Astrocyte of the cerebellum (primary cell): Measurements from ENCODE around the gene GMDS.
A peak's percentile ranks its signal among the peaks of the same experiment; 100 is the strongest.

ENCODE experiments used
- DNase-seq: peaks from one replicate; pipeline ENCODE4 v3.0.0-alpha.2; 2011; ENCODE audit warnings: low read depth
- H3K4me3 ChIP-seq: 2 replicates; pipeline ENCODE4 v1.5.1; 2011; ENCODE audit warnings: mild to moderate bottlenecking, low read depth, low read length, moderate library complexity
- in situ Hi-C: cut with HindIII; loops from 2 replicates; pipeline ENCODE4 v1.10.0; 2017; ENCODE audit warnings: low sequenced_read_pairs
- TF ChIP-seq, protein P1 (sequence below): IDR thresholded peaks from 2 replicates; pipeline ENCODE4 v1.5.1; 2012; ENCODE audit warnings: low read length, low read depth, moderate library complexity, mild to moderate bottlenecking; ENCODE audit errors: missing control alignments

Gene GMDS

DNA sequence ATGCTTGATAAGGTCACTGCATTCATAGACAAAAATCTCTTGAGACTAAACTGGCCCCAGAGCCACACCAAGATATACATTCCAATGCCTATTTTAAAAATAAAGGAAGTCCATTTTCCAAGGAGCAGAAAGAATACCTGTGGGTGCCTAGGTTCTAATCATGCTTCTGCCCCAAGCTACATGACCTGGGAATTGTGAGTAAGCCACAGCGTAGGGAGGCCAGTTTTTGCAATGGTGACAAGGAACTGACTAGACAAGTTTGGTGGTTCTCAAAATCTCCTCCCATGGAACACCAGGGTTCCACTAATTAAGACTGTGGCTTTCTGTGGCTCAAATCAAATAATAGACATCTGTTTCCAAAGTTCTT is 83.3 kb downstream of the GMDS start:
- DNase-seq, result no peak
- in situ Hi-C loops, result no loop called here
- H3K4me3 ChIP-seq, result no peak overlapping the region
- TF ChIP-seq, protein P1, sequence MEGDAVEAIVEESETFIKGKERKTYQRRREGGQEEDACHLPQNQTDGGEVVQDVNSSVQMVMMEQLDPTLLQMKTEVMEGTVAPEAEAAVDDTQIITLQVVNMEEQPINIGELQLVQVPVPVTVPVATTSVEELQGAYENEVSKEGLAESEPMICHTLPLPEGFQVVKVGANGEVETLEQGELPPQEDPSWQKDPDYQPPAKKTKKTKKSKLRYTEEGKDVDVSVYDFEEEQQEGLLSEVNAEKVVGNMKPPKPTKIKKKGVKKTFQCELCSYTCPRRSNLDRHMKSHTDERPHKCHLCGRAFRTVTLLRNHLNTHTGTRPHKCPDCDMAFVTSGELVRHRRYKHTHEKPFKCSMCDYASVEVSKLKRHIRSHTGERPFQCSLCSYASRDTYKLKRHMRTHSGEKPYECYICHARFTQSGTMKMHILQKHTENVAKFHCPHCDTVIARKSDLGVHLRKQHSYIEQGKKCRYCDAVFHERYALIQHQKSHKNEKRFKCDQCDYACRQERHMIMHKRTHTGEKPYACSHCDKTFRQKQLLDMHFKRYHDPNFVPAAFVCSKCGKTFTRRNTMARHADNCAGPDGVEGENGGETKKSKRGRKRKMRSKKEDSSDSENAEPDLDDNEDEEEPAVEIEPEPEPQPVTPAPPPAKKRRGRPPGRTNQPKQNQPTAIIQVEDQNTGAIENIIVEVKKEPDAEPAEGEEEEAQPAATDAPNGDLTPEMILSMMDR, result no peak

DNA sequence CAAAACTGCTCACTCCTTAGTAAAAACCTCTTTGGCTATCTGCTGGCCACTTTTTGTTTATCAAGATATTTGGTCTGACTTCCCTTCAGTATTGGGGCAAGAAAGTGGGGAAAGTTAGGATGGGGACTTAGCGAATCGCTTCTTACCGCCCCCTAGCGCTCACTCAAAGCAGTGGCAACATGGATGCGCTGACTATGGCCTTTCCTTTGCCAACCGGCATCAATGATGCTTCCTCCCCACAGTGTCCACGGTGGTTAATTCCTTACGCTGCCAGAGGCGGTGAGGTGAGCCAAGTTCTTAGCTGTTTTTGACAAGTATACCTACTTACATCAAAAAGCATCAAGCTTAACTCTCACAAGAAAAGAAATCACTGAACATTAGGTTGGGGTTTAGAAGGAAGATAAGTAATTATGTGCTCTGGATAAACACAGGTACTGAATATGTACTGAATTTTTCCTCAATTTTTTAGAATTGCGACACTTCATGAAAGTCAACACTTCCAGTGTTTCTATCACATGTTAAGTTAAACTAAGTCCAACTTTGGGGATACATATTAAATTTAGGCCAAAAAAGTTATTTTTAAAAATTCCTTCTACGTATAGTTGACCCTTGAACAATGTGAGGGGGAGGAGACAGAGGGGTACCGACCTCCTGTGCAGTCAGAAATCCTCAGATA is 86.7 kb downstream of the GMDS start:
- in situ Hi-C loops, result no loop called here
- H3K4me3 ChIP-seq, result no peak overlapping the region
- no peak for DNase-seq
- TF ChIP-seq, protein P1, result peak; percentile 65

DNA sequence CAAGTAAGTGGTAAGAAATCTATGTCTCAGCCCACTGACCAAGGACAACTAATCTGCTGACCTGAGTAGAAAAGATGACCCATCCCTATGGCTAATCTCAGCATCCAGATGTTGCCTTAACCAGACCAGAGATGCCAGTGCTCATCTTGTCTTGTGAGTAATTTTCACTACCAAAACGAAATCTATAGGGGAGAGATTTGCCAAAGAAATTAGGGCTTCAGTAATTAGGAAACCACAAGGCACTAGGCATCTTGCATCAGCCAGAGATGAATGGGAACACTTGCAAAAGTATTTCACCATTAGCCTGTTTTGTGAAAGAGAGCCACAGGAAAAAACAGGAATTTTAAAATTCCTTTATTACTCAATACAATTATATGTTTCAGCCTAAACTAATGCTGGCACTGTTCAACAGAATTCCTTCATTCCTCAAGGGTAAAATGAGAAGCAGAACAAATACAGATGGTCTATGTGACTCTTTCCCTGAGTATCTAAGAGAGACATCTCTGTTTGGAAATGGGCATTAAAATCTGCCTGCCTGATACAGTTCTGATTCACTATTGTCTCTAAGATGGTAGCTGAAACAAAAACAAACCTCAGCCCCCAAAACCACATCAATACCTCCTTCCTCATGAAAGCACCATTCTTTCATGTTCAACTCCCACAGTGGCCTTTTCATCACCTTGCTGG is 87.8 kb downstream of the GMDS start:
- in situ Hi-C loops, result no loop called here
- H3K4me3 ChIP-seq, result no peak overlapping the region
- TF ChIP-seq, protein P1, result no peak
- peak; percentile 61 for DNase-seq

DNA sequence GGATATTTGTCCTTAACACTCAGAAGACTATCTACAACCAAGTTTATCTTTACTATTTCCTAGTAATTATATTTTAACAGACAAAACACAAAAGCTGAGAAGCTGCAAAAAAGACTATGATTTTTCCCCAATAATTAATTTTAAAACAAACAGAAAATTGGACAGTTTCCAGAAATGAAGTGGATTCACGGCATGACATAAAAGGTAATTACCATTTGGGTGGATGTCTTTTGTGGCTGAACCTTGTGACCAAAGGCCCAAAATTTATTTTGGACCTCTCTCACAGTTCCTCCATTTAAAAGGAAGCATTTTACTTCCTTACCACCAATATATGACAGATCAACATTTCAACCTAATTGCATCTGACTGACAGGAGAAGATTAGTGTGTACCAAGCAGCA is 90.2 kb downstream of the GMDS start:
- DNase-seq, result no peak
- no peak overlapping the region for H3K4me3 ChIP-seq
- in situ Hi-C loops, result no loop called here
- TF ChIP-seq, protein P1, result no peak

DNA sequence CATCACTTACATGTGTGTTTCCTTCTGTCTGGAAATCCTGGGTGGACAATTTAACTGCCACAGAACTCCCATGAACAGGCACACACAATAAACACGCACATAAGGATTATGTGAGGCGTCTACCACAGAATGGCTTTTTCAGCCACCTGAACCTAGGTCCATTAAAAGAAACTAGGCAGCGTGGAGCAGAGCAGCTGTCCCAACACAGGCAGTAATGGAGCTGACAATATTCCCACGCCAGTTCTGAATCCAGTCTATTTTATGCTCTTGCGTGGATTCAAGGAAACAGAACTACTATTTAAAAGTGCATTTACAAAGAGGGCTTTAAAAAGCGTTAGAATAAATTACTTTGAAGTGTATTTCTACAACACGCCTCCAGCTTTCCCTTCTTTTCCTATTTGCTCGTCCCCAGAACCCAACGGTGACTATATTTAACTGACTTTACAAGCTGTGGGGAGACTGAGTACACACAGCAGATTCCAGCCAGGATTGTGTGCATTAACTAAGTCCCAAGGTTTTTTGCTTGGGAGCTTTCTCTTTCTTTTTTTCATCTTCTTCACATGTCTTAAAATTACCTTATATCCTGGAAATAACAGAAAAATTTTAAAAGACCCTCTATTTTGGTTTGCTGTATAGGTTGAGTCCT is 95.9 kb downstream of the GMDS start:
- TF ChIP-seq, protein P1, result no peak
- in situ Hi-C loops, result no loop called here
- DNase-seq, result no peak
- no peak overlapping the region for H3K4me3 ChIP-seq

- in situ Hi-C loops, result no loop called here
- TF ChIP-seq, protein P1, result no peak
- DNase-seq, result no peak
- no peak overlapping the region for H3K4me3 ChIP-seq
Observed at GRCh38 chr6:2148748-2149147, 96.7 kb downstream of the GMDS start.
